Neural crest cell (in vitro differentiated cells): ENCODE measurements around the gene MICAL3. TPM values are rescaled to one million over a fixed set of nuclear protein-coding genes. Genes with fewer than 3 reads are reported as not detected.

Experiments used
- DNase-seq: peaks from one replicate; pipeline ENCODE4 v3.0.0; 2021; ENCODE audit warnings: low read depth, mixed read lengths, low spot score
- H3K27ac Mint-ChIP-seq: one replicate; pipeline ENCODE4 v1.8.0; 2021; ENCODE audit warnings: mild to moderate bottlenecking, mixed read lengths; ENCODE audit not compliant: unreplicated experiment
- H3K27me3 Mint-ChIP-seq: 2 replicates; pipeline ENCODE4 v1.8.0; 2021; ENCODE audit warnings: low read depth, mild to moderate bottlenecking, mixed read lengths
- H3K36me3 Mint-ChIP-seq: 2 replicates; pipeline ENCODE4 v1.8.0; 2021; ENCODE audit warnings: low read depth, mild to moderate bottlenecking, mixed read lengths
- H3K4me1 Mint-ChIP-seq: 2 replicates; pipeline ENCODE4 v1.8.0; 2021; ENCODE audit warnings: mixed read lengths
- H3K4me3 Mint-ChIP-seq: one replicate; pipeline ENCODE4 v1.8.0; 2021; ENCODE audit warnings: mild to moderate bottlenecking, mixed read lengths
- H3K9me3 Mint-ChIP-seq: 2 replicates; pipeline ENCODE4 v1.8.0; 2021; ENCODE audit warnings: mixed read lengths
- total RNA-seq: library from RNA; stranded (reverse); gene quantifications from 2 replicates; pipeline ENCODE4 v1.2.1, GENCODE V29; 2021
- TF ChIP-seq, protein P1 (sequence below): fragments of 200-600 bp; sonication (generic); conservative IDR thresholded peaks from 2 replicates; pipeline ENCODE4 v1.5.0; 2021; ENCODE audit warnings: antibody characterized with exemption, mild to moderate bottlenecking

MICAL3 gene
- total RNA-seq, 1 donor from 2014 or later, result 84.5 TPM

GRCh38 chr22:17786435-17787161, 237.8 kb downstream of the MICAL3 start:
- peak overlapping the region; percentile 96 for H3K27ac Mint-ChIP-seq
- peaks cover 23% of the 10 kb centered on the region for H3K4me1 Mint-ChIP-seq
- peak; percentile 40 for DNase-seq
- H3K27me3 Mint-ChIP-seq, result no peaks in the 10 kb centered on the region
- peak overlapping the region; percentile 22 for H3K4me3 Mint-ChIP-seq
- TF ChIP-seq, protein P1, sequence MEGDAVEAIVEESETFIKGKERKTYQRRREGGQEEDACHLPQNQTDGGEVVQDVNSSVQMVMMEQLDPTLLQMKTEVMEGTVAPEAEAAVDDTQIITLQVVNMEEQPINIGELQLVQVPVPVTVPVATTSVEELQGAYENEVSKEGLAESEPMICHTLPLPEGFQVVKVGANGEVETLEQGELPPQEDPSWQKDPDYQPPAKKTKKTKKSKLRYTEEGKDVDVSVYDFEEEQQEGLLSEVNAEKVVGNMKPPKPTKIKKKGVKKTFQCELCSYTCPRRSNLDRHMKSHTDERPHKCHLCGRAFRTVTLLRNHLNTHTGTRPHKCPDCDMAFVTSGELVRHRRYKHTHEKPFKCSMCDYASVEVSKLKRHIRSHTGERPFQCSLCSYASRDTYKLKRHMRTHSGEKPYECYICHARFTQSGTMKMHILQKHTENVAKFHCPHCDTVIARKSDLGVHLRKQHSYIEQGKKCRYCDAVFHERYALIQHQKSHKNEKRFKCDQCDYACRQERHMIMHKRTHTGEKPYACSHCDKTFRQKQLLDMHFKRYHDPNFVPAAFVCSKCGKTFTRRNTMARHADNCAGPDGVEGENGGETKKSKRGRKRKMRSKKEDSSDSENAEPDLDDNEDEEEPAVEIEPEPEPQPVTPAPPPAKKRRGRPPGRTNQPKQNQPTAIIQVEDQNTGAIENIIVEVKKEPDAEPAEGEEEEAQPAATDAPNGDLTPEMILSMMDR, result no peak
- peaks cover 2% of the 10 kb centered on the region for H3K36me3 Mint-ChIP-seq
- no peaks in the 10 kb centered on the region for H3K9me3 Mint-ChIP-seq

- no peak overlapping the region for H3K27ac Mint-ChIP-seq
- DNase-seq, result no peak
- TF ChIP-seq, protein P1, result peak; percentile 59
These were observed 238.9 kb downstream of the MICAL3 start for GRCh38 chr22:17785185-17786184.

GRCh38 chr22:17784776-17785175, 239.6 kb downstream of the MICAL3 start:
- Mint-ChIP-seq H3K9me3 (no peaks in the 10 kb centered on the region), H3K4me3 (no peak overlapping the region), H3K27ac (no peak overlapping the region), H3K4me1 (peaks cover 26% of the 10 kb centered on the region), H3K36me3 (no peaks in the 10 kb centered on the region), H3K27me3 (no peaks in the 10 kb centered on the region)
- no peak for DNase-seq
- TF ChIP-seq, protein P1, result no peak

More at GRCh38 chr22:17785185-17786184, 238.9 kb downstream of the MICAL3 start:
- no peaks in the 10 kb centered on the region for H3K36me3 Mint-ChIP-seq
- H3K27me3 Mint-ChIP-seq, result no peaks in the 10 kb centered on the region
- no peak overlapping the region for H3K4me3 Mint-ChIP-seq
- peaks cover 20% of the 10 kb centered on the region for H3K4me1 Mint-ChIP-seq
- no peaks in the 10 kb centered on the region for H3K9me3 Mint-ChIP-seq

DNA sequence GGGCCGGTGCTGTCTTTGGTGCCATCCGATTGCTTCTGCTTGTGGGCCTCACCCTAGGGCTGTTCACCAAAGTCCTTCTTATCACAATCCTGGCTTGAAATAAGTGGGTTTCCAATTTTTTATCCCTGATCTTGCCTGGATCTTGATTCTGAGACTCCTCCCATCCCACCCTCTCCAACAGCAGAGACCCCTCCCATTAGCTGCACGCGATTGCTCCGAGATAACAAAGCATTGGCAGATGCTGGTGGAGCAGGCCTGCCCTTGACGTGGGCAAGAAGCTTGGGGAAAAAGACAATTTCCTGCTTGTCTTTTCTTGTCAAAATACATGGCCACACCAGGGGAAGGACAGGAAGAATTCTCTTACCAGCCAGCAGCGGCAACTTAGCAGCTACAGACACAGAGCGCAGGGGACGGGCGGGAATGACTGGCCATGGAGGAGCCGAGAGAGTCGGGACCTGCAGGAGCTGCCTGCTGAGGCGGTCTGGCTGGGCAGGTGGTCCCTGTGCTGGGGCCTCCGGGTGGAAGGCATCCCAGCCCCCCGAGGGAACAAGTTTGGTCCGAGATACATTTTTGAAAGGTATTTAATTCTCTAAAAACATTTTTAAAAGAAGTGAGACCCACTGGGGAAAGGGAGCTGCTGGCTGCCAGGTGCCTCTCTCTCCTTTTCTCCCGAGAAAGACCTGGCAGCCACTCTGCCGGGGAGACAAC, 240.4 kb downstream of the MICAL3 start:
- peak overlapping the region; percentile 34 for H3K4me3 Mint-ChIP-seq
- H3K36me3 Mint-ChIP-seq, result no peaks in the 10 kb centered on the region
- TF ChIP-seq, protein P1, result no peak
- DNase-seq, result no peak
- H3K27me3 Mint-ChIP-seq, result no peaks in the 10 kb centered on the region
- H3K4me1 Mint-ChIP-seq, result peaks cover 33% of the 10 kb centered on the region
- H3K27ac Mint-ChIP-seq, result no peak overlapping the region
- no peaks in the 10 kb centered on the region for H3K9me3 Mint-ChIP-seq

DNA sequence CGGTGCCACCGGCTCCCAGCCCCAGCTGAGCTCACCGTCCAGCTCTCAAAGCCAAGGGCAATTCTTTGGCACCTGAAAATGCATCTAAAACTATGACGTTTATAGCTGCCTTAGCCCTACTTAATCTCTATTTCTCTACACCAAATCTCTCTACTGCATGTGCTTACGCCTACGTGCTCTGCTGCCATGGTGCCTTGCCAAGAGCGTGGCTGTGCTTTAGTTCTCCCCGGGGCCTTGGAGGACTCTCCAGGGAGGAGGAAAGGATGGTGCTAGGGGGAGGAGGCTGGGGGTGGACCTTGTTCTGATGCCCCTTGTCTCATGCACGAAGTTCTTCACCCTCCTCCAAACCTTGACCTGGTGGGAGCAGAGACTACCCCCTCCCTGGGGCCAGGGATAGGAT, 241.0 kb downstream of the MICAL3 start:
- DNase-seq, result no peak
- Mint-ChIP-seq H3K4me3 (peak overlapping the region; percentile 34), H3K27me3 (no peaks in the 10 kb centered on the region), H3K9me3 (no peaks in the 10 kb centered on the region), H3K36me3 (no peaks in the 10 kb centered on the region), H3K4me1 (peaks cover 34% of the 10 kb centered on the region), H3K27ac (no peak overlapping the region)
- TF ChIP-seq, protein P1, result no peak
